NB4 (cell line): Measurements from ENCODE around the gene CEACAM6.

Source experiments
- POLR2A ChIP-seq: IDR thresholded peaks from 2 replicates; pipeline ENCODE4 v1.6.1; 2011; ENCODE audit warnings: mild to moderate bottlenecking; ENCODE audit not compliant: insufficient read length; ENCODE audit errors: extremely low read depth
- TF ChIP-seq, protein P1 (sequence below): IDR thresholded peaks from one replicate; pipeline ENCODE4 v1.5.1; 2012; ENCODE audit warnings: low read depth, low read length

GRCh38 chr19:41720103-41720502, 35.2 kb upstream of the CEACAM6 start:
- TF ChIP-seq, protein P1, sequence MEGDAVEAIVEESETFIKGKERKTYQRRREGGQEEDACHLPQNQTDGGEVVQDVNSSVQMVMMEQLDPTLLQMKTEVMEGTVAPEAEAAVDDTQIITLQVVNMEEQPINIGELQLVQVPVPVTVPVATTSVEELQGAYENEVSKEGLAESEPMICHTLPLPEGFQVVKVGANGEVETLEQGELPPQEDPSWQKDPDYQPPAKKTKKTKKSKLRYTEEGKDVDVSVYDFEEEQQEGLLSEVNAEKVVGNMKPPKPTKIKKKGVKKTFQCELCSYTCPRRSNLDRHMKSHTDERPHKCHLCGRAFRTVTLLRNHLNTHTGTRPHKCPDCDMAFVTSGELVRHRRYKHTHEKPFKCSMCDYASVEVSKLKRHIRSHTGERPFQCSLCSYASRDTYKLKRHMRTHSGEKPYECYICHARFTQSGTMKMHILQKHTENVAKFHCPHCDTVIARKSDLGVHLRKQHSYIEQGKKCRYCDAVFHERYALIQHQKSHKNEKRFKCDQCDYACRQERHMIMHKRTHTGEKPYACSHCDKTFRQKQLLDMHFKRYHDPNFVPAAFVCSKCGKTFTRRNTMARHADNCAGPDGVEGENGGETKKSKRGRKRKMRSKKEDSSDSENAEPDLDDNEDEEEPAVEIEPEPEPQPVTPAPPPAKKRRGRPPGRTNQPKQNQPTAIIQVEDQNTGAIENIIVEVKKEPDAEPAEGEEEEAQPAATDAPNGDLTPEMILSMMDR: no peak
- no peak for TF ChIP-seq POLR2A
